Activated CD4-positive, alpha-beta memory T cell treated with anti-CD3 and anti-CD28 coated beads for 36 hours (primary cell): ENCODE data around the gene GLRA1. TPM values are rescaled to one million over a fixed set of nuclear protein-coding genes. Genes with fewer than 3 reads are reported as not detected.

ENCODE experiments used
- CTCF ChIA-PET: fragments of 350-600 bp; sonication (Branson Sonifier 250); formaldehyde crosslinking; loops from one replicate; lab custom pipeline; 2021; ENCODE audit warnings: antibody characterized with exemption, inconsistent platforms; lab: Charles Lee
- POLR2A ChIA-PET: fragments of 350-600 bp; sonication (Branson Sonifier 250); formaldehyde crosslinking; loops from one replicate; lab custom pipeline; 2021; ENCODE audit warnings: antibody characterized with exemption; lab: Charles Lee
- DNase-seq: peaks from one replicate; pipeline ENCODE4 v3.0.0-alpha.2; 2020
- H3K27ac Mint-ChIP-seq: one replicate; pipeline ENCODE4 v1.8.0; 2021; ENCODE audit warnings: mixed read lengths
- H3K27me3 Mint-ChIP-seq: one replicate; pipeline ENCODE4 v1.8.0; 2021; ENCODE audit warnings: mixed read lengths
- H3K36me3 Mint-ChIP-seq: one replicate; pipeline ENCODE4 v1.8.0; 2021; ENCODE audit warnings: mixed read lengths
- H3K4me1 Mint-ChIP-seq: one replicate; pipeline ENCODE4 v1.8.0; 2021; ENCODE audit warnings: low read depth, mixed read lengths
- H3K4me3 Mint-ChIP-seq: one replicate; pipeline ENCODE4 v1.8.0; 2021; ENCODE audit warnings: mild to moderate bottlenecking, mixed read lengths
- H3K9me3 Mint-ChIP-seq: one replicate; pipeline ENCODE4 v1.8.0; 2021; ENCODE audit warnings: mixed read lengths
- intact Hi-C: fragments of 100-400 bp; cut with micrococcal nuclease; formaldehyde crosslinking; loops from one replicate; pipeline ENCODE4 v1.15.1; 2023
- total RNA-seq, 2 experiments: library from RNA; stranded (reverse); gene quantifications; one replicate each; pipeline ENCODE4 v1.2.3, GENCODE V29; 2021

The GLRA1 gene
- not detected for total RNA-seq

DNA sequence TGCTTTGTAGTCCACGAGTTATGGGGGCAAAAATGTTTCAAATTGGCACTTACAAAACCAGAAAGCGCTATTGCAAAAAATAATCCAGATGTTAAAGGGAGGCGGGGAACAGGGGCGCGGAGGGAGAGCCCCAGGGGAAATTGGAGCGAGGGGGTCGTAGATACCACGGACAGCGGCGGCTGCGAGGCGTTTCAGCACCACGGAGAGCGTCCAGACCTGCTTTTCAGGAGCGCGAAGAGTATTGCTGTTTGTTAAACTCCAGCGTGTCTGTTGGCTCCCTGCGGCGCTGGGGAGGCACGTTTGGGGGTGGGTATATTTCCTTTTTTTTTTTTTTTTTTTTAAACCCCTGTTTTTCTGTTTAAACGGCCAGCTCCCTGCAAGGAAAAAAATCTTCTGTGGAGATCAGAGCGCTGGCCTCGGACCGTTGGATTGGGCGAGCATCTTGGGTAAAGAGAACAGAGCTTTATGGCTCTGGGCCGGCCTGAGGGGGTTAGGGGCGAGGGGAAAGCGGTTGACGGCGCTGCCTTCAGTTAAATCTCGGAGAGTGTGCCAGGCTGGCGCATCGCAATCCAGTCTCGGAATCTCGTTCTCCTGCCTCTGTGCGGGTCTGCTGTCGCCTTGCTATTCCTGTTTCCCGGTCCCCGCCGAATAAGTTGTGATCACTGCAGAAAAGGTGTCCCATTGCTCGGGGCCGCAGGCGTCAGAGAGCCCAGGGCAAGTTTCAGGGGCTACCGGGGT is at the start of gene GLRA1:
Gene GLRA1, minus strand, starts transcription at position 288 of the 738 bp plus-strand sequence. CDS start 302 bp downstream, outside the sequence.
- ChIA-PET POLR2A (no interaction called here), CTCF (interaction anchor here (0.9 kb wide), 1 partner anchor 99 kb away, joined by 4 read pairs; no protein-coding TSS in a partner anchor)
- no peak within 1 kb of the TSS for H3K27ac Mint-ChIP-seq
- H3K36me3 Mint-ChIP-seq = no peaks in the 10 kb centered on the region
- intact Hi-C loops = no loop called here
- H3K9me3 Mint-ChIP-seq = peaks cover 5% of the 10 kb centered on the region
- peaks cover 27% of the 10 kb centered on the region for H3K27me3 Mint-ChIP-seq
- peak; percentile 61 for DNase-seq
- H3K4me3 Mint-ChIP-seq = no peak within 1 kb of the TSS
- H3K4me1 Mint-ChIP-seq = no peaks in the 10 kb centered on the region

DNA sequence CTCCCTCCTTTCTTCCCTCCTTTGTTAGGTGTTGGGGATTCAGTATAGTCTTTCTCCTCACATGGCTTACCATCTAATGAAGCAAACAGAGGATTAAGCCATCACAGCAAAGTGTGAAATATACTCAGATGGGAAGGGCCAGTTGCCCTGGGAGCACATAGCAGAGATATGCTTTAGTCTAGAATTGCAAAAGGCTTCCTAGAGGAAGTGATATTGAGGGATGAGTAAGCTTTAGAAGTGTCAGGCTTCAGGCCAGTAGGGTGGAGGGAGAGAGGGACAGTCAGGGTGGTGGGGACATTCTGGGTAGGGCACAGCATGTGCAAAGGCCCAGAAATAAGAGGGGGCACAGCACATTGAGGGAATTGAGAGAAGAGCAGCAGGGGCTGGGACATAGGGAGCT is 46.2 kb upstream of the GLRA1 start:
- Mint-ChIP-seq H3K4me1 (no peaks in the 10 kb centered on the region), H3K4me3 (no peak overlapping the region), H3K27ac (no peak overlapping the region), H3K27me3 (no peaks in the 10 kb centered on the region), H3K36me3 (no peaks in the 10 kb centered on the region), H3K9me3 (no peaks in the 10 kb centered on the region)
- ChIA-PET POLR2A (no interaction called here), CTCF (no interaction called here)
- intact Hi-C loops = no loop called here
- no peak for DNase-seq

DNA sequence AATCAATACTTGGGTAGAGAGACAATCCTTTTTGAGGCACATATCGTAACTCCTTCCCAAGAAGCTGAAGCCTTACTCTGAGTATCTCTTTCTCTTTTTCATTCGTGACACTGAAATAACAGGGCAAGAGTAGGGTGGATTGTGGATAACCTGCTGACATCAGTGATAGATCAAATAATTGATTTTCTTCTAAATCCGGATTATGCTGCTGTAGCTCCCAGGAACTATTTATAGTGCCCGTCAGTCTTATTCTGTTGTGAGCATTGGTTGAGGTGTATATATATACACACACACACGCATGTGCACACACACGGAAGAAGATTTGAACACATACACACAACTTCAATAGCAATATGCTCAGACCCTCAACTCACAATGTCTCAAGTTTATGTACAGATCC is 43.2 kb upstream of the GLRA1 start:
- DNase-seq = no peak
- H3K36me3 Mint-ChIP-seq = no peaks in the 10 kb centered on the region
- ChIA-PET POLR2A (no interaction called here), CTCF (no interaction called here)
- no peak overlapping the region for H3K27ac Mint-ChIP-seq
- H3K4me3 Mint-ChIP-seq = no peak overlapping the region
- H3K9me3 Mint-ChIP-seq = no peaks in the 10 kb centered on the region
- intact Hi-C loops = no loop called here
- no peaks in the 10 kb centered on the region for H3K4me1 Mint-ChIP-seq
- no peaks in the 10 kb centered on the region for H3K27me3 Mint-ChIP-seq

DNA sequence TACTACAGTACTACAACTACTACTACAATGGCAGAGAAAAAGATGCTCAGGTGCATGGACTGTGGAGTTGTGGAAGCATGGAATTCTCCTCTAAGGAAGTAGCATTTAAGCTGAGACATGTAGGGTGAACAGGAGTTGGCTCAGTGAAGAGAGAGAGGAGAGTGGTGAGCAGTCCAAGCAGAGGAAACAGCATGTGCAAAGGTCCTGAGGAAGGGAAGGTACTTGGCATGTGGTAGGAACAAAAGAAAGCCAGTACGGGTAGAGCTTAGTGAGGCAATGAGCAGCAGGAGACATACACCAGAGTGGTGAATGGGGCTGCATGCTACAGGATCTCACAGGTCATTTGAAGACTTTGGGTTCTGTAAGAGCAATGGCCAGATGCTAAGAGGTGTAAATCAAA is 41.4 kb upstream of the GLRA1 start:
- ChIA-PET POLR2A (no interaction called here), CTCF (no interaction called here)
- no peak for DNase-seq
- Mint-ChIP-seq H3K27me3 (no peaks in the 10 kb centered on the region), H3K4me3 (no peak overlapping the region), H3K36me3 (no peaks in the 10 kb centered on the region), H3K27ac (no peak overlapping the region), H3K9me3 (no peaks in the 10 kb centered on the region), H3K4me1 (no peaks in the 10 kb centered on the region)
- intact Hi-C loops = no loop called here

DNA sequence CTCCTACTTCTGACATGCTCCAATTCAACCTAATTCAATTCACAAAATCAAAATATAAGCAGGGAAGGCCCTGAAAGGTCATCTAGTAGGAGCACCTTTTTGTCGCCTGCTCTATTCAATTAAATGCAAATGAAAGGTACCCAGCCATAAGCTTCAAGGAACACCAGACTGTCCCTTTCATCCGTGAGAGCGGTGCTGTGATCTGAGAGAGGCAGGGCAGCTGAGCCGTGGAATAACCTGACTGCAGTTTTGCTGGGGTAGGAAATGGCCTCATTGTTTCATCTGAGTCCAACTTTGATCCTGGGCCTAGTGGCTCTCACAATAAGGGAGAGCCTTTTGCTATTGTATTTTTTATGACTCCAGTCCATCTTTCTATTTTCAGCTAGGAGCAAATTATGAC is 39.8 kb upstream of the GLRA1 start:
- CTCF ChIA-PET = interaction anchor here (0.6 kb wide), 1 partner anchor 434 kb away, joined by 3 read pairs; no protein-coding TSS in a partner anchor
- Mint-ChIP-seq H3K4me1 (peaks cover 4% of the 10 kb centered on the region), H3K4me3 (no peak overlapping the region)

DNA sequence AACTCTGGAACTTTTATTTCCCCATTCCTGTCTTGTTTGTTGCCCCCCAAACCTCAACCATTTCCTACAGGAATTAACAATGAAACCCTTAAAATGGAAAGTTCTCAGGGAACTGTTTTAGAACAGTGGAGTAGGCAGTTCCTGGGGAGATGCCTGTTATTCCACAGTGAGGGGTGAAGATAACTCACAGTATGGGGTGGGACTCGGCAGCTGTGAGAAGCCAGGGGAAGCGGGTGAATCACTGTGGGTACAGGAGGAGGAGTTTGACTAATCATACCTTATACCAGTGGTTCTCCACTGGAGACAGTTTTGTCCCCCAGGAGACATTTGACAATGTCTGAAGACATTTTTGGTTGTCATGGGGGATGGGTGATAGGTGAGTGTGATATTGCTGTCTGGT is 36.9 kb upstream of the GLRA1 start:
- ChIA-PET POLR2A (no interaction called here), CTCF (interaction anchor here (1.9 kb wide), 1 partner anchor 181 kb away, joined by 4 read pairs; no protein-coding TSS in a partner anchor)
- DNase-seq = no peak
- H3K9me3 Mint-ChIP-seq = no peaks in the 10 kb centered on the region
- intact Hi-C loops = no loop called here
- H3K27me3 Mint-ChIP-seq = no peaks in the 10 kb centered on the region
- H3K4me1 Mint-ChIP-seq = peaks cover 20% of the 10 kb centered on the region
- H3K27ac Mint-ChIP-seq = no peak overlapping the region
- no peaks in the 10 kb centered on the region for H3K36me3 Mint-ChIP-seq
- no peak overlapping the region for H3K4me3 Mint-ChIP-seq

More for the DNA sequence above, 39.8 kb upstream of the GLRA1 start:
- H3K27me3 Mint-ChIP-seq = no peaks in the 10 kb centered on the region
- H3K36me3 Mint-ChIP-seq = no peaks in the 10 kb centered on the region
- intact Hi-C loops = no loop called here
- POLR2A ChIA-PET = no interaction called here
- H3K9me3 Mint-ChIP-seq = no peaks in the 10 kb centered on the region
- no peak for DNase-seq
- H3K27ac Mint-ChIP-seq = no peak overlapping the region

DNA sequence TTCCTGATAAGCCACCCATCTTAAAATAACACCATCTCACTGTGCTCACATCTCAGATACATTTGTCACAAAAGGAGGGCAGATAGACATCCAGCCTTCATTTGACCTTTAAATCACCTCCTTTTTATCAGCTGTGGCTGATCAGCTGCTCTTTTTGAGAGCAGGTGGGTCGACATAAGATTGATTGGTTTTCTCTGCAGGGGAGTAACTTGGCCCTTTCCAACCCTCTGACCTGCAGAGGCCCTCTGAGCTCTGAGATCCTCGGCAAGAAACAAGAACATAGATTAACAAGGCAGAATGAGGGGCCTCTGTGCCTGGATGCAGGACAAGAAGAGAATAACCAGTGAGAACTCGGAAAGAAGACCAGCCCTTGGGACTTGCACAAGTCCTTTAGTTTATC is 33.5 kb upstream of the GLRA1 start:
- Mint-ChIP-seq H3K36me3 (no peaks in the 10 kb centered on the region), H3K4me1 (peaks cover 44% of the 10 kb centered on the region), H3K27ac (no peak overlapping the region), H3K9me3 (no peaks in the 10 kb centered on the region), H3K27me3 (no peaks in the 10 kb centered on the region), H3K4me3 (no peak overlapping the region)
- POLR2A ChIA-PET = no interaction called here
- no peak for DNase-seq
- CTCF ChIA-PET = interaction anchor here (1.3 kb wide), 1 partner anchor 9 kb away, joined by 4 read pairs; no protein-coding TSS in a partner anchor
- intact Hi-C loops = no loop called here

DNA sequence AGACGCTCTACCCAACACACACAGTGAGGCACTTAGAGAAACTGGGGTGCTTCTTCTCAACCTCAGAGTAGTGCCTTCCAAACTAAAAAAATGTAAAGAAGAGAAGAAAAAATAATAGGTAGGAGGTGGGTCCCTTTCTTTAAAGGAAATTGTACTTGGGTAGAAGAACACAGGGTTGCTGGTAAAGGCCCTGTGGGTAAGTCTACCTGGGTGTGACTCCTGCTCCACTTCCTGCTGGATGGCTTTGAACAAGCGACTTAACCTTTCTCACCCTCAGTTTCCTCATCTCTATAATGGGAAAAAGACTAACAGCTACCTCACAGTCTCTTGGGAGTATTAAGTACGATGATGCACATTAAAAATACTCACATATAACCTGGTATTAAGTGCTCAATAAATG is 32.1 kb upstream of the GLRA1 start:
- intact Hi-C loops = no loop called here
- H3K9me3 Mint-ChIP-seq = no peaks in the 10 kb centered on the region
- CTCF ChIA-PET = no interaction called here
- DNase-seq = no peak
- H3K4me3 Mint-ChIP-seq = no peak overlapping the region
- POLR2A ChIA-PET = no interaction called here
- H3K36me3 Mint-ChIP-seq = no peaks in the 10 kb centered on the region
- peaks cover 47% of the 10 kb centered on the region for H3K4me1 Mint-ChIP-seq
- H3K27ac Mint-ChIP-seq = no peak overlapping the region
- H3K27me3 Mint-ChIP-seq = no peaks in the 10 kb centered on the region

DNA sequence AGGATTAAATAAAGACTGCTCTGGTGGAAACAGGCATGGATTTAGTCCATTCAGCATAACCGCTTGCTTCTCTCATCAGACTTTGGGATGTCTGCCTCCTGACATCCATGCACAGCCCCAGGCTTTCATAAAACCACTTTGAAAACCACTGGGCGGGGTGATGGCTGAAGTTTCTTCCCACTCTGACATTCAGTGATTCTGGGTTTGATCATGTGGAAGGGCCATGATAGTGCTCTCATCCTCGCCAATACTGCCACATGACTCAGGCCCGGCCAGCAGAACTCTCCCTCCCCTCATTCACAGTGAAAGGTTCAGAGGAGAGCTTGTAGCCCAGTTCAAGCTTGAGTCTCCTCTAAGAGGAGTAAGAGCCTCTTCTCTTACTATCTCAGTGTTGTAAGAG is 29.6 kb upstream of the GLRA1 start:
- no peaks in the 10 kb centered on the region for H3K9me3 Mint-ChIP-seq
- no peak overlapping the region for H3K4me3 Mint-ChIP-seq
- no peaks in the 10 kb centered on the region for H3K36me3 Mint-ChIP-seq
- no peak for DNase-seq
- H3K27me3 Mint-ChIP-seq = no peaks in the 10 kb centered on the region
- intact Hi-C loops = no loop called here
- ChIA-PET POLR2A (no interaction called here), CTCF (no interaction called here)
- no peak overlapping the region for H3K27ac Mint-ChIP-seq
- peaks cover 59% of the 10 kb centered on the region for H3K4me1 Mint-ChIP-seq

DNA sequence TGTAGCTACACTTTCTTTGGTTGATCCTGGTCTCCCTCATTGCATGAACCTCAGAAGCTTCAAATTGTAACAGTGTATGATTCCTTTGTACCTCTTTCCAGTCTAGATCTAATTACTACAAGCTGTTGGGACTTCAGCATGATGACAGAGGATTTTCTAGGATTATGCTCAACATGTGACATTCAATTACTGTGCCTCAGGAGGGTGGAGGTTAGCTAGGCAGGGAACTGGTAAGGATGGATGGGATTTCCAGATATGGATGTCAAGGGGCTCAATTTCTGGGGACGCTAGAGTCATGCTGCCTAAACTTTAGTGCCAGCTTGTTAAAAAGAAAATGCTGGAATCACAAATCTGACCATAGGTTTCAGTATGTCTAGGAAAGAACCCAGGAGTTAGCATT is 29.2 kb upstream of the GLRA1 start:
- ChIA-PET CTCF (no interaction called here), POLR2A (no interaction called here)
- H3K9me3 Mint-ChIP-seq = no peaks in the 10 kb centered on the region
- peaks cover 62% of the 10 kb centered on the region for H3K4me1 Mint-ChIP-seq
- H3K36me3 Mint-ChIP-seq = no peaks in the 10 kb centered on the region
- intact Hi-C loops = no loop called here
- H3K27me3 Mint-ChIP-seq = no peaks in the 10 kb centered on the region
- H3K4me3 Mint-ChIP-seq = no peak overlapping the region
- no peak for DNase-seq
- H3K27ac Mint-ChIP-seq = no peak overlapping the region

DNA sequence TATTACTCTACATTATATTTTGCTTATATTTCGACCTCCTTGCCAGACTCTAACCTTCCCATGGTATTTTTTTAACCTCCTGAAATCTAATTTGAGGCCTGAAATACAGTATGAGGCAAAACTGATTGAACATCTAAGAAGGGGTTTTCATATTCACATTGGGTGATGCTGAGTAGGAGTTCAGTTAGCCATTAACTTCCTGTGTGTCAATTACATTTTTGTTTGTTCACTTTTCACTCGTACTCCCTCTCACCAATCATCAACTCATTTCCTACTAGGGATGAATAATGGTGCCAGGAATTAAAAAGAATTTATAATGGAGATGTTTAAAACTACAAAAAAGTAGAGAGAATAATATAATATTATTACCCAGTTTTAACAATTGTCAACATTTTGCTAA is 27.6 kb upstream of the GLRA1 start:
- CTCF ChIA-PET = no interaction called here
- intact Hi-C loops = no loop called here
- no peak for DNase-seq

DNA sequence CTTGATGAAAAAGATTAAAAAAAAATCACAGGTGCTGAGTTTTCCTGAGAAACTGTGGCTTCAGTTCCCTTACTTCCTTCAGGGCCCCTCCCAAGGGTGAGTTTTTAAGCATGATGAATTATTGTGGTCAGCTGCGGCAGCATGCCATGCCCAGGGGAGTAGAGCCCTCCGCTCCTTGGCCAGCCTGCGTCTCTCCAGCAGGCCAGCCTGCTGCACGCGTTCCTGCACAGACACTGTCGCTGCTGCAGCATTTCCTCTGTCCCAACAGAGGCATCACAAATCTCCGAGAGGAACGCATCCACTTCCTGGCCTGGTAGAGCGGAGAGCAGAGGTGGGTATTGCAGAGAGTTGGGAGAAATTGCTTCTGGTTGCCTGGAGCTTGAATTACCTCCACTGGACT is 26.1 kb upstream of the GLRA1 start:
- Mint-ChIP-seq H3K4me3 (no peak overlapping the region), H3K9me3 (no peaks in the 10 kb centered on the region), H3K27me3 (no peaks in the 10 kb centered on the region), H3K4me1 (peaks cover 50% of the 10 kb centered on the region), H3K36me3 (no peaks in the 10 kb centered on the region), H3K27ac (no peak overlapping the region)
- DNase-seq = no peak
- ChIA-PET CTCF (no interaction called here), POLR2A (no interaction called here)
- intact Hi-C loops = no loop called here

More for the DNA sequence above, 27.6 kb upstream of the GLRA1 start:
- no peaks in the 10 kb centered on the region for H3K36me3 Mint-ChIP-seq
- POLR2A ChIA-PET = no interaction called here
- no peaks in the 10 kb centered on the region for H3K27me3 Mint-ChIP-seq
- H3K4me3 Mint-ChIP-seq = no peak overlapping the region
- no peak overlapping the region for H3K27ac Mint-ChIP-seq
- H3K9me3 Mint-ChIP-seq = no peaks in the 10 kb centered on the region
- H3K4me1 Mint-ChIP-seq = peaks cover 65% of the 10 kb centered on the region

DNA sequence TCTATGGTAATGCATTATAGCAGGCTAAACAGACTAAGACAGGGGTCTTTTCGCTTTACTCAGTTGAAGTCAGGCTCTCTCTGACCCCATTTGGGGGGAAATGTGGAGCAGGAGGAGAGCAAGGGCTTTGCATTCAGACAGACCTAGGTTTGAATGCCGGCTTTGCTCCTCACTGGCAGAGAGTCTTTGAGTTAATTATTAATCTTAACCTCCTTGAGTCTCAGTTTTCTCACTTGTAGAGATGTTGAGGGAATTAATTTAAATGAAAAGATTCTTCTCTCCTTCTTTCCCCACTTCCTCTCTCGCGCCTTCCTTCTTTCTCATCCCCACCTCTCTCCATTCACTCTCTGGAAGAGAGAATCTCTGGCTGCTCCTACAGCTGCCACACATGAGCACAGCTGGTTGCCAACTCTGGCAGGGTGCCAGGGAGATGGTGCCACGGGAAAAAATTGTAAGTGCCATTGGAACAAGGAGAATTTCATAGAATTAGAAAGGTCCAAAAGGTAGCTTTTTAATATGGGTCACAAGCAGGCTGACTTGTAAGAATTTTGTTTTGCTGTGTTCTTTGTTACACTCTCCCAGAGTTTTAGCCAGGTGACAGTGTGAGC is 25.2 kb upstream of the GLRA1 start:
- Mint-ChIP-seq H3K36me3 (no peaks in the 10 kb centered on the region), H3K9me3 (no peaks in the 10 kb centered on the region), H3K4me3 (no peak overlapping the region), H3K27me3 (no peaks in the 10 kb centered on the region), H3K27ac (no peak overlapping the region), H3K4me1 (peaks cover 44% of the 10 kb centered on the region)
- intact Hi-C loops = no loop called here
- no peak for DNase-seq
- ChIA-PET CTCF (no interaction called here), POLR2A (no interaction called here)
